Measurements from ENCODE around the gene NUBPL. TPM values are rescaled to one million over a fixed set of nuclear protein-coding genes. Genes with fewer than 3 reads are reported as not detected.

The NUBPL gene
- total RNA-seq, 2 experiments from 2014 or later = 5.8 to 9.4 TPM

DNA sequence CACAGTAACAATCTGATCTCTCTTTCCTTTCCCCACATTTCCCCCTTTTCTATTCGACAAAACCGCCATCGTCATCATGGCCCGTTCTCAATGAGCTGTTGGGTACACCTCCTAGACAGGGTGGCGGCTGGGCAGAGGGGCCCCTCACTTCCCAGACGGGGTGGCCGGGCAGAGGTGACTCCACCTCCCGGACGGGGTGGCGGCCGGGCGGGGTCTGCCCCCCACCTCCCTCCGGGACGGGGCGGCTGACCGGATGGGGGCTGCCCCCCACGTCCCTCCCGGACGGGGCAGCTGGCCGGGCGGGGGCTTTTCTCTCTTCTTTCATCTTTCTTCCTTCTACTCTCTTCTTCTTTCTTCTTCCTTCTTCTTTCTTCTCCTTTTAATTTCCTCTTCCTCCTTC lies 1.3 kb upstream of the NUBPL start:
- peaks cover 13% of the 10 kb centered on the region for H3K27me3 Mint-ChIP-seq
- H3K9me3 Mint-ChIP-seq = peaks cover 2% of the 10 kb centered on the region
- H3K4me1 Mint-ChIP-seq = peaks cover 11% of the 10 kb centered on the region
- H3K27ac Mint-ChIP-seq = no peak overlapping the region
- POLR2A ChIA-PET = interaction anchor here (1.4 kb wide), 1 partner anchor 102 kb away, joined by 3 read pairs; no protein-coding TSS in a partner anchor
- ATAC-seq (ENCODE audit: low read depth) (no peak), DNase-seq (no peak)
- H3K36me3 Mint-ChIP-seq = no peaks in the 10 kb centered on the region
- no peak overlapping the region for H3K4me3 Mint-ChIP-seq

DNA sequence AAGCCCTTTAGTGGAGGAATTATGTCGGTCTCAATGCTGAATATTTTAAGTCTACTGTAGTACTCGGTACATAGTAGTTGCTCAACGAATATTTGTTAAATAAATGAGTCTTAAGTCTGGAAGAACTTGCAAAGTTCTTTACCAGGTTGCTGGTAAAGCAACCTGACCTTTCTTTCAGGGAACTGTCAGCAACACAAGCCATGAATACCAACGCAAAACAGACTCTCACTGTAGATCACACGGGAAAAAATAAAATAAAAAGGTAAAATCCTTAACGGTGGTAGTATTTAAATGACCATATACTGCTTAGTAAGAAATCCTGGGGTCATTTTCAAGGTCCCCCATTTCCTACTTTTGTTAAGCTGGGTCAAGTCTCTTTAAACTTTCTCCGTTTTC lies 447 bp upstream of the NUBPL start:
- Mint-ChIP-seq H3K27ac (peak overlapping the region; percentile 94), H3K4me1 (peaks cover 11% of the 10 kb centered on the region), H3K36me3 (no peaks in the 10 kb centered on the region), H3K9me3 (peaks cover 2% of the 10 kb centered on the region), H3K27me3 (peaks cover 12% of the 10 kb centered on the region), H3K4me3 (peak overlapping the region; percentile 88)
- DNase-seq (no peak), ATAC-seq (ENCODE audit: low read depth) (no peak)
- POLR2A ChIA-PET = interaction anchor here (0.7 to 1.4 kb wide), 2 partner anchors 103 to 194 kb away, joined by 3 read pairs; no protein-coding TSS in a partner anchor

DNA sequence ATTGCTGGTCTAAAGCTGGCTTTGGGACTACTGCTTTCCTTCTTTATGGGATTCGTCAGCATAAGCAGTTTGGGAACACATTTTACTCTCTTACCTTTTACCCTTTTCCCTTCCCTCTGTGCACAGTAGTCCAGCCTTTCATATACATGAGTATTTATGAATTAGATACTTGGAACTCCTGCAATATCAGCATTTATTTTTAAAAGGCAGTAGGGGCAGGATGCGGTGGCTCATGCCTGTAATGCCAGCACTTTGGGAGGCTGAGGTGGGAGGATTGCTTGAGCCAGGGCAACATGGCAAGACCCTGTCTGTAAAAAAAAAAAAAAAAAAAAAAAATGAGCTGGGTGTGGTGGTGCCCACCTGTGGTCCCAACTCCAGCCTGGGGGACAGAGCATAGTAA lies 3.0 kb downstream of the NUBPL start:
- Mint-ChIP-seq H3K4me1 (peaks cover 15% of the 10 kb centered on the region), H3K36me3 (peaks cover 3% of the 10 kb centered on the region), H3K4me3 (no peak overlapping the region), H3K27ac (no peak overlapping the region), H3K27me3 (no peaks in the 10 kb centered on the region), H3K9me3 (peaks cover 2% of the 10 kb centered on the region)
- no peak for DNase-seq
- ATAC-seq (ENCODE audit: low read depth) = no peak
- POLR2A ChIA-PET = no interaction called here

DNA sequence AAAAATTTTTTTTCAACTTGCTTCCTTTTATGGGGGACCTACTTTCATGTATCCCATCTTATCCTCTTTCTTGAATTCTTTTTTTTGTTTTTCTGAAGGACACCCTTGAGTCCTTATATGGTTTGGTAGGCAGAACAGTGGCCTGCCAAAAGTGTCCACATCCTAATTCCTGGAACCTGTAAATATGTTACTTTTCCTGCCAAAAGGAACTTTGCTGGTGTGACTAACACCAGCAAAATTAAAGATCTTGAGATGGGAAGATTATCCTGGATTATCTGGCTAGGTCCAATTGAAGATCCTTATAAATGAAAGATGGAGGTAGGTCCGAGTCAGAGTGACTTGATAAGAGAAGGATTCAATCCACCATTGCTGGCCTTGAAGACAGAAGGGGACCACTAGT lies 5.3 kb downstream of the NUBPL start:
- Mint-ChIP-seq H3K27me3 (no peaks in the 10 kb centered on the region), H3K4me1 (peaks cover 15% of the 10 kb centered on the region), H3K36me3 (peaks cover 8% of the 10 kb centered on the region), H3K27ac (no peak overlapping the region), H3K4me3 (no peak overlapping the region), H3K9me3 (no peaks in the 10 kb centered on the region)
- POLR2A ChIA-PET = no interaction called here
- ATAC-seq (ENCODE audit: low read depth) (no peak), DNase-seq (no peak)

DNA sequence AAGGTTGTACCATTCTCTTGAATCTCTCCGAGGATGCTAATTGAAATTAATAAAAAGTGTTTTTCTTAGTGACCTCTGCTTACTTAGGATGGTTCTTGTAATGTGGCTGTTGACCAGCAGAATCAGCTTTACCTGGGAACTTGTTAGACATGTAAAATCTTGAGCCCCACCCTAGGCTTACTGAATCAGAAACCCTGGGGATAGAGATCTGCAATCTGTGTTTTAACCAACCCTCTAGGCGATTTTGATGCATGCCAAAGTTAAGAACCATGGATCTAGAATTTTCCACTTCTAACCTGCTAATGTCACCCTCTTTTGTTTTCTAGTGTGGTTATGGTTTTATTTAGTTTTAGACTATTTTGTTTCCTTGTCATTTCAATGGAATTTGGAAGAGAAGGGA lies 6.5 kb downstream of the NUBPL start:
- POLR2A ChIA-PET = interaction anchor here (0.6 kb wide), 1 partner anchor 528 kb away, joined by 4 read pairs; no protein-coding TSS in a partner anchor
- peaks cover 8% of the 10 kb centered on the region for H3K36me3 Mint-ChIP-seq
- peaks cover 13% of the 10 kb centered on the region for H3K4me1 Mint-ChIP-seq
- H3K9me3 Mint-ChIP-seq = no peaks in the 10 kb centered on the region
- no peak for ATAC-seq (ENCODE audit: low read depth)
- no peak overlapping the region for H3K27ac Mint-ChIP-seq
- DNase-seq = no peak
- no peaks in the 10 kb centered on the region for H3K27me3 Mint-ChIP-seq
- no peak overlapping the region for H3K4me3 Mint-ChIP-seq

DNA sequence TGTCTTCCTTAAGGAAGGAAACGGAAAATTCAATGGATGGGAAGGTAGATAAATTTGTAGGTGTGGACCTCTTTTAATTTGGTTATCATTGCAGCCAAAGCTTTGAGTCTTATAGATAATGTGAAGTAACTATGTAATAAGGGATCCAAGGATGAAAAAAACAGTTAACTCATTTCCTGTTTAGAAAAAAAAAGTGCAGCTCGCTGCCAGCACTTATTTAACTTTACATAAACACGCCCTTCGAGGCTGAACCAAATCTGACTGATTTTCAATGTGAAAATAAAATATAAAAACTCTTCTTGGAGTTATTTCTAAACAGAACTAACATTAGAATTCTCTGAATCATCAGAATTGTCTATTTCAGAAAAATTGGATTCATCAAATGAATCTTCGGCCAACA lies 7.0 kb downstream of the NUBPL start:
- Mint-ChIP-seq H3K27me3 (no peaks in the 10 kb centered on the region), H3K27ac (no peak overlapping the region), H3K4me3 (no peak overlapping the region), H3K4me1 (peaks cover 10% of the 10 kb centered on the region), H3K9me3 (no peaks in the 10 kb centered on the region), H3K36me3 (peaks cover 8% of the 10 kb centered on the region)
- DNase-seq = no peak
- POLR2A ChIA-PET = no interaction called here
- no peak for ATAC-seq (ENCODE audit: low read depth)

DNA sequence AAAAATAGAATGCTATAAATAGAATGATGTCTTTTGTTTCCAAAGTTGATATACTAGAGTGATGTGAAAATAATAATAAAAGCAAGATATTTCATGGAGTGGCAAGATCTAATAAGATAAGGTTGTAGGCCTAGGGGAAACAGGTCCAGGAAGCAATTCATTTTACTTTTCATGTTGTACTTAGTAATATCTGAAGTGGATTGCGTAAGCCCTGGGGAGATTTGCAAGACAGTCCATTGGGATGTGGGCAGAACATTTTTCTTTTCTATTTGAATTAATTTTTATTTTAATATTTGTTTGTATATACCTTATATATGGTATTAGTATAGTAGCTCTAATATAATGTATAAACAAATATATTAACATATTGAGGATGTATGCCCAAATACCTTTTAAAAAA lies 7.5 kb downstream of the NUBPL start:
- Mint-ChIP-seq H3K27ac (no peak overlapping the region), H3K36me3 (peaks cover 8% of the 10 kb centered on the region), H3K9me3 (no peaks in the 10 kb centered on the region), H3K27me3 (no peaks in the 10 kb centered on the region), H3K4me3 (no peak overlapping the region), H3K4me1 (peaks cover 7% of the 10 kb centered on the region)
- no peak for DNase-seq
- POLR2A ChIA-PET = no interaction called here
- no peak for ATAC-seq (ENCODE audit: low read depth)

DNA sequence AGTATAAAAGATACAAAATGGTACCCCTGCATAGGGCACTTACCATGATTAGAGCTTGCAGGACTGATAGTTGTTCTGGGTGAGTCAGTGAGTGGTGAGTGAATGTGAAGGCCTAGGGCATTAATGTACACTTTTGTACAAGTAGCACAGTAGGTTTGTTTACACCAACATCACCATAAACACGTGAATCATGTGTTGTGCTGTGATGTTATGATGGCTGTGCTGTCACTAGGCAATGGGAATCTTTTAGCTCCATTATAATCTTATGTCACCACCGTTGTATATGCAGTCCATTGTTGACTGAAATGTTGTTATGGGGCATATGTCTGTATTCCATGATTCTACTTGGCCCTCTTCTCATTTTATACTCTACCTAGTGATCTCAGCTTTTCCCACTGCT lies 11.8 kb downstream of the NUBPL start:
- no peaks in the 10 kb centered on the region for H3K27me3 Mint-ChIP-seq
- POLR2A ChIA-PET = no interaction called here
- DNase-seq = no peak

DNA sequence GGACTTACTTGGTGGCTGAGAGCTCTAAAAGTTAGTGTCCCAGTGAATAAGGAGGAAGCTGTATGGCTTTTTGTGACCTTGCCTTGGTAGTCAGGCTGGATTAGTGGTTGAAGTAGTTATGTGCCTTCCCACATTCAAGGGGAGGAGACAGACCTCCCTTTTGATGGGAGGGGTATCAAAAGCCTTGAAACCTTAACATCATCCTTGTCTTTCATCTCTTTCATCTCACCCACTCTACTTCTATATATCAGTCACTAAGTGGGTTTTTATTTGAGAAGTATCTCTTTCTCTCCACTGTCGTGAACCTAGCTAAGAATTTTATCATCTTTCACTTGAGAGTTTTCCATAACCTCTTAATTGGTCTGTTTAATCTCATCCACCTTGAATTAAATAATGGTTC lies 15.7 kb downstream of the NUBPL start:
- peaks cover 10% of the 10 kb centered on the region for H3K36me3 Mint-ChIP-seq
- no peak for DNase-seq
- no peaks in the 10 kb centered on the region for H3K4me1 Mint-ChIP-seq
- no peak overlapping the region for H3K27ac Mint-ChIP-seq
- ATAC-seq (ENCODE audit: low read depth) = no peak
- POLR2A ChIA-PET = no interaction called here
- no peaks in the 10 kb centered on the region for H3K9me3 Mint-ChIP-seq
- no peaks in the 10 kb centered on the region for H3K27me3 Mint-ChIP-seq
- no peak overlapping the region for H3K4me3 Mint-ChIP-seq

More for the DNA sequence above, 11.8 kb downstream of the NUBPL start:
- H3K36me3 Mint-ChIP-seq = peaks cover 16% of the 10 kb centered on the region
- peaks cover under 1% of the 10 kb centered on the region for H3K4me1 Mint-ChIP-seq
- no peak overlapping the region for H3K27ac Mint-ChIP-seq
- no peak overlapping the region for H3K4me3 Mint-ChIP-seq
- ATAC-seq (ENCODE audit: low read depth) = no peak
- no peaks in the 10 kb centered on the region for H3K9me3 Mint-ChIP-seq

DNA sequence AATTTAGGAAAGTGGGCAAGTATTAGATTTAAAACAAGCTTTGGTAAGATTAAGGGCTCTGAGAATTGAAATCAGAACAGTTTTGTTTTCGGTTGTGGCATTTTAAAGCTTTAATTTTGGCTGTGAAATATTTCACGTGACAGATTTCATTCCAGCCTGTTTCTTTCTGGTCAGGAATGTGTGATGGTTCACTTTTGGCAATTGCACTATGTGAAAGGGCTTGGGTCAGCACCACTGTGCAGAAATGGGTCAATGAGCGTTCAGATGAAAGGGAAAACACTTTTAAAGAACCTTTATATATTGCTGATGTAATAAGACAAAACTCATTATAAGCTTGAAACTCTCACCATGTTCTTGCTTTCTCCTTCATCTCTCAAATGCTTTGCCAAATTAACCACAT lies 17.1 kb downstream of the NUBPL start:
- H3K27ac Mint-ChIP-seq = no peak overlapping the region
- H3K9me3 Mint-ChIP-seq = no peaks in the 10 kb centered on the region
- H3K4me3 Mint-ChIP-seq = no peak overlapping the region
- DNase-seq = no peak
- POLR2A ChIA-PET = interaction anchor here (0.5 kb wide), 1 partner anchor 181 kb away, joined by 3 read pairs; no protein-coding TSS in a partner anchor
- no peaks in the 10 kb centered on the region for H3K4me1 Mint-ChIP-seq
- no peaks in the 10 kb centered on the region for H3K27me3 Mint-ChIP-seq
- no peak for ATAC-seq (ENCODE audit: low read depth)
- peaks cover 10% of the 10 kb centered on the region for H3K36me3 Mint-ChIP-seq

DNA sequence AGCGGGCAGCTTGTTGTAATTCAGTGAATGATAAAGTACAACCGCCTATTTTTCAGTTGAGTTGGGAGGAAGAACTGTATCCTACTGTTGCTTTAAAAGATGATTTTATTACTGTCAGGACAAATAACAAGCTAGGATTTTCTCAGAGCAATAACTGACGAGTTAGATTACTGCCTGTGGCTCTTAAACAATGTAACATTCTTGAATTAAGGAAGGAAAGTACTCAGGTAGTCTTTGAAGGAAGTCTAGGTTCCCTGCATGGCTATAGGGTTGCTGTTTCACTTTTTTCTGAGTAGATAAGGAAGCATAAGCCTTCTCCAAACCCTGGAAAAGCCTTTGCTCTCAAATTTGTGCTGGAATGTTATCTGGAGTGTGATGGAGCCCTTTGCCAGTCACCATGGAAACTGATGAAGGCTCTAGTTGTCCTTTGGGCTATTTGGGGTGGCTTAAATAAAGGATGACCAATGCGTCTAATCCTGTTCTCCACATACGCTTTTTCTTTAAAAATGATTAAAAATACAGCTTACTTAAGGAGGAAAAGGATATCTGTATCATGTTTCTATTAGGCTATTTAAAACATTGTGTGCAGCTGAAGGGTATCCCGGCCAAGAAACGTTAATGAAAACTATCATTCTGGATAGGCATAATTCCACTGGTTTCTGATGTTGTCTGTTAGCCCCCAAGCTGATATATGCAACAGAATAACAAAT lies 17.7 kb downstream of the NUBPL start:
- no peak for DNase-seq
- no peaks in the 10 kb centered on the region for H3K27me3 Mint-ChIP-seq
- POLR2A ChIA-PET = interaction anchor here (0.5 kb wide), 1 partner anchor 182 kb away, joined by 3 read pairs; no protein-coding TSS in a partner anchor
- no peak for ATAC-seq (ENCODE audit: low read depth)
- no peaks in the 10 kb centered on the region for H3K4me1 Mint-ChIP-seq
- no peaks in the 10 kb centered on the region for H3K9me3 Mint-ChIP-seq
- H3K36me3 Mint-ChIP-seq = peaks cover 13% of the 10 kb centered on the region
- no peak overlapping the region for H3K27ac Mint-ChIP-seq
- H3K4me3 Mint-ChIP-seq = no peak overlapping the region

DNA sequence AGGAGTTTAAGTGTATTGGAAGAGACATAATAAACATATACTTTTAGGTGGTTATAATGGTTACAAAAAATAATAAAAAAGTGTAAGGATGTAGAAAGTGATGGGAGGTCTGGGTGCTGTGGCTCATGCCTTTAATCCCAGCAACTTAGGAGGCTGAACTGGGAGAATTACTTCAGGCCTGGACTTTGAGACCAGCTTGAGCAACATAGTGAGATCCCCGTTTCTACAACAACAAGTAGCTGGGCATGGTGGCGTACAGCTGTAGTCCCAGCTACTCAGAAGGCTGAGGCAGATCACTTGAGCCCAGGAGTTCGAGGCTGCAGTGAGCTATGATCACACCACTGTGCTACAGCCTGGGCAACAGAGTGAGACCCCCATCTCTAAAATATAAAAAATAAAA lies 19.0 kb downstream of the NUBPL start:
- ATAC-seq (ENCODE audit: low read depth) = no peak
- Mint-ChIP-seq H3K4me3 (no peak overlapping the region), H3K27me3 (no peaks in the 10 kb centered on the region), H3K4me1 (no peaks in the 10 kb centered on the region), H3K9me3 (no peaks in the 10 kb centered on the region), H3K27ac (no peak overlapping the region), H3K36me3 (peaks cover 13% of the 10 kb centered on the region)
- DNase-seq = no peak
- POLR2A ChIA-PET = no interaction called here

DNA sequence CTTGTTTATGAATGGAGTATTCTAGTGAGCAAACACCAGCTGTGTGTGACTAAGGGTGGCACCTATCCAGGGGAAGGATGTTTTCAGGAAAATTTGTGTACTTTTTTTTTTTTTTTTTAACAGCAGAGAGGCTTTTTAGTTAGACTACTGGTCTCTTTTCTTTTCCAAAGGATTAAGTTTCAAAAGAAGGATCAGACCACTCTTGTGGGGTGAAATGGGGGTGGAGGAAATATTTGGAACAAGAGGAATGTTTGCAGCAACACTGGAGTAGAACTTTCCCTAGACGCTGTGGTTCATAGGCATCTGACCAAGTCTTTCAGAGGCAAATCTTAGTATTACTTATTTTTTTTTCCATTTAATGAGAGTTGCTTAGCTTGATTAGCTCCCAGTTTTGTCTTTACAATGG lies 21.1 kb downstream of the NUBPL start:
- ATAC-seq (ENCODE audit: low read depth) (no peak), DNase-seq (no peak)
- H3K36me3 Mint-ChIP-seq = peaks cover 5% of the 10 kb centered on the region
- H3K4me1 Mint-ChIP-seq = no peaks in the 10 kb centered on the region
- H3K27me3 Mint-ChIP-seq = no peaks in the 10 kb centered on the region
- no peak overlapping the region for H3K27ac Mint-ChIP-seq
- POLR2A ChIA-PET = no interaction called here
- H3K9me3 Mint-ChIP-seq = no peaks in the 10 kb centered on the region
- H3K4me3 Mint-ChIP-seq = no peak overlapping the region

DNA sequence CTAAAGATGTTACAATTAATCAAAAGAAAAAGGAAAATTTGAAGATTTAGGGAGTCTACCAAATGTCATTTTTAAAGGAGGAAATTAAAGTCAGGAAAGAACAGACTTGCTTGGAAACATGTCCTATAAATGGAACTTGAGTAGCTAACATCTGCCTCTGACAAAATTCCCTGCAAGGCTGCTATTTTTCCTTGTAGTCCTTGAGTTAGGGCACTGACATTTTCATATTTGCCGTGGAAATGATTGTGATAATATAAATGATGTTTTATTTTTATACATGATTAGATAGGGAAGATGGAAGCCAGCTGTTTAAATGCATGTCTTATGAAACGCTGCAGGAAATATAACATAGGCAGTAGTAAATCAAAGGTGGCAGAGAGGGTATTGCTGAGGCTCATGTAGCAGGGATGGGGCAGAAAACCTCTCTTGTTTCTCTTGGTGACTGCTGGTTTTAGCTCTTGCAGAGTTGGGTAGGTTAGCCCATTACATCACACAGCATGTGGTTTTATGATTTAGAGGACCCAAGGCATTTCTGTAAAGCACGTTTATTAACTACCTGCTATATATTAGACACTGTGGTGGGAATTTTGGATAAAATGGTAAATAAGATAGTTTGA lies 21.7 kb downstream of the NUBPL start:
- Mint-ChIP-seq H3K27me3 (no peaks in the 10 kb centered on the region), H3K36me3 (peaks cover 2% of the 10 kb centered on the region), H3K4me3 (no peak overlapping the region), H3K27ac (no peak overlapping the region), H3K9me3 (no peaks in the 10 kb centered on the region), H3K4me1 (no peaks in the 10 kb centered on the region)
- POLR2A ChIA-PET = no interaction called here
- no peak for DNase-seq
- no peak for ATAC-seq (ENCODE audit: low read depth)

Data from activated naive CD8-positive, alpha-beta T cell treated with anti-CD3 and anti-CD28 coated beads, Interleukin-2, amount 10 ng/mL, durations not matched to agents 7 days and 5 days (primary cell).